ENCODE data around the gene DUSP15.

DUSP15 gene

DNA sequence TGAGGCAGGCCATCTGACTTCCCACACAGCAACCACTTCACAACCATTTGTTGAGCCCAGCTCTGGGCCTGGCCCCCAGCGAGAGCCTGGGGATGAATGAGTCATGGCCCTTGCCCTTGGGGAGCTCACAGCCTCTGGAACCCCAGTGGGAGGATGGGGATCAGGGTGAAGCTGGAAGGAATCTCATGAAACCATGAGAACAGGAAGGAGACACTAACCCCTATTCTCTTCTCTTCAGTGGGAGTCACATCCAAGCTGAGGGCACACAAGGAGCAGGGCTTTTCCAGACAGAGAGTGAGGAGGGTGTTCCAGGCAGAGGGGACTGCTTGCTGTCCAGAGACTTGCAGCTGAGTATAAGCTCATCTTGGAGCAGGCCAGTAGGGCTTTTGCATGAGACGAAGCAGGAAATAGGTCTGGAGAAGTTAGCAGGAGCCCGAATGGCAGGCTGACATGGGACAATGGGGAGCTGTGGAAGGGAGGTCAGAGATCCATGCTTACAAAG, 32.4 kb downstream of the DUSP15 start:
- H3K4me3 ChIP-seq (ENCODE audit: low read length in 2 of 2) = no peak overlapping the region
- peaks cover 37% of the 10 kb centered on the region for H3K4me1 ChIP-seq (ENCODE audit: control insufficient read depth, insufficient read depth, low read length)
- no peak overlapping the region for H3K9ac ChIP-seq (ENCODE audit: low read length in 2 of 2)
- no peaks in the 10 kb centered on the region for H3K9me3 ChIP-seq (ENCODE audit: control insufficient read depth in 2 of 2, low read length in 2 of 2)
- no peaks in the 10 kb centered on the region for H3K36me3 ChIP-seq (ENCODE audit: control insufficient read depth in 2 of 2, insufficient read depth in 2 of 2, low read length in 2 of 2)
- no peaks in the 10 kb centered on the region for H3K27me3 ChIP-seq (ENCODE audit: control insufficient read depth in 1 of 2, insufficient read depth in 2 of 2, low read length in 2 of 2)
- H3K27ac ChIP-seq (ENCODE audit: low read length) = no peak overlapping the region

DNA sequence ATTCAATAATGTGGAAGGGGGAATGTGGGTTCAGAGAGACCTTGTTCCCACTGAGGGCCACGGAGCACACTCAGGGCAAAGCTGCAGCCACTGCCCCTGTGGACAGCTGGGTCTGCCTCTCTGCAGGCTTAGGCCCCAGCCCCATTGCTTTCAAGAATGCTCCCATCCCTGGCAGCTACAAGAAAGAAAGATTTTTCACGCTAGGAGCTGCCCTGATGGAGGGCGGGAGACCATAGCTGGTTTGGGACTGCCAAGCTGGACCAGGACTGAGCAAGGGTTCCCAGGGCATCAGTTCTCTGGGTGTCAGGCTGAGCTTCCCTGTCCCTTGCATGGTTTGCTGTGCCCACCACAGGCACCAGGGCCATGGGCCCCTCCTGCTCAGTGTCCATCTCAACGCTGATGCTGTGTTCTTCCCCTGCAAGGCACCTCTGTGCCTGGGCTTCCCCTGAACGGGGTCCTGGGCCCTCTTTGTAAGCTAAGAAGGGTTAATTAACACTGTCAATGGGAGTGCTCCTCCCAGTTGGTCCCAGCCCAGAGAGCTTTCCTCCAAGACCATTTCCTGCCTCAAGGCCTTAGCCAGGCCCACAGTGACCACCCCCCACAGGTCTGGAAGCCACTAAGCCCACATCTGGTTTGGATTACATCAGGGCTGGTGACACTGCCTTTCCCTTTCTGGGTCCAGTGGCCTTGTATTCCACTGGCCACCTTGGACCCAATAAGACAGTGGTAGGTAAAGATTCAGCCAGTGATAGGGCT, 33.3 kb downstream of the DUSP15 start:
- Histone ChIP-seq H3K27me3 (ENCODE audit: control insufficient read depth in 1 of 2, insufficient read depth in 2 of 2, low read length in 2 of 2) (no peaks in the 10 kb centered on the region), H3K9ac (ENCODE audit: low read length in 2 of 2) (no peak overlapping the region), H3K9me3 (ENCODE audit: control insufficient read depth in 2 of 2, low read length in 2 of 2) (no peaks in the 10 kb centered on the region), H3K27ac (ENCODE audit: low read length) (no peak overlapping the region), H3K4me1 (ENCODE audit: control insufficient read depth, insufficient read depth, low read length) (peaks cover 33% of the 10 kb centered on the region), H3K4me3 (ENCODE audit: low read length in 2 of 2) (no peak overlapping the region), H3K36me3 (ENCODE audit: control insufficient read depth in 2 of 2, insufficient read depth in 2 of 2, low read length in 2 of 2) (no peaks in the 10 kb centered on the region)

DNA sequence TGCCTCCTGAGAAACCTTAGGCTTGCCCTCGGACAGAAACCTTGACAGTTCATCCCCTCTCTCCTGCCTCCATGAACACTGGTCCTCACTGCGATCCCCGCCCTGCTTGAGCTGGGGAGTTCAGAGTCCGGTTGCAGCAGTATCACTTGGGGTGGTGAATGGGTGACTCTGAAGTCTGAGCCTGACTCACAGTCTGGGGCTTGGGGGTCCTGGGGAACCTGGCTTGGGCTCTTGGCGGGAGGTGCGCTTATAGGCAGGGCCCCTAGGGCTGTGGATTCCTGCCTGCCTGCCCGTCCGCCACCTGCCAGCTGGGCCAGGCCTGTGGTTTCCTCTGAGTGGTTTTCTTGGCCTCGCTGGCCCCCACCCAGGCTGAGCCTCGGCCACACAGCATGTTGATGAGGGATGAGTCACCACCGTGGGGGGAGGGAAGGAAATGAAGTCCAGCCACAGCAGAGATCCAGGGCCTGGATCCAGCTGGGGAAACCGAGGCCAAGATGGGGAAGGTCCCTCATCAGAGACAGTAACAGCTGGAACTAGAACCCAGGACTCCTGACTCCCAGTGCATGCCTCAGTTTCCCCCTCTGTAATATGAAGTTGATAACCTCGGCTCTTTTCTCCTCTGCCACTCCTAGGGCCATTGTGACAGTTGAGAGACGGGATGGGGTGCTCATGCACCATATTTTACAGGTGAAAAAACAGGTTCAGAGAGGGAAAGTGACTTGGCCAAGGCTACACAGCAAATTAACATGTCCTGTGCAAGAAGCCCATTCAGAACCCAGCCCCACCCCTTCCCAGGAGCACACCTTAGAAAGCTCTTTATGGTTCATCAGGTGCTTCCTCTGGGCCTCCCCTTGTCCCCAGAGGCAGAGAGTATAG, 34.1 kb downstream of the DUSP15 start:
- Histone ChIP-seq H3K27me3 (ENCODE audit: control insufficient read depth in 1 of 2, insufficient read depth in 2 of 2, low read length in 2 of 2) (no peaks in the 10 kb centered on the region), H3K36me3 (ENCODE audit: control insufficient read depth in 2 of 2, insufficient read depth in 2 of 2, low read length in 2 of 2) (no peaks in the 10 kb centered on the region), H3K9me3 (ENCODE audit: control insufficient read depth in 2 of 2, low read length in 2 of 2) (no peaks in the 10 kb centered on the region), H3K4me3 (ENCODE audit: low read length in 2 of 2) (peak overlapping the region in 1 of 2 donors; percentile 15), H3K9ac (ENCODE audit: low read length in 2 of 2) (peak overlapping the region in 1 of 2 donors; percentile 21), H3K27ac (ENCODE audit: low read length) (peak overlapping the region; percentile 6), H3K4me1 (ENCODE audit: control insufficient read depth, insufficient read depth, low read length) (peaks cover 27% of the 10 kb centered on the region)

DNA sequence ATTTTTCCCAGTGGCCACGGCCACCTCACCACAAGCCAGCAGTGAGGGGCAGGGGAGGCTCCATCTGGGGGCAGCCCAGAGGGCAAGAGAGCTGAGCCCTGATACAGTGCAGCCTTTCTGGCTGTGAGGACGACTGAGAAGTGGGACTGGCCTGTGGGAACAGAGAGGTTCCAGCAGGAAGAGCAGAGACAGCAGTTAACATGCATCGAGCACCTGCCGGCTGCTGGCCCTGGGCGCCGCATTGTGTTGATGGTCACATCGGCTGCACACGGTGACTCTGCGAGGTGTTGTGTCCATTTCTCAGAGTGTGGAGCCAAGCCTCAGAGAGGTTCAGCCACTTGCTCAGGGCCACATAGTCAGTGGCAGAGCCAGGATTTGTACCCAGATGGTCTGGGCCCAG, 34.8 kb downstream of the DUSP15 start:
- no peaks in the 10 kb centered on the region for H3K36me3 ChIP-seq (ENCODE audit: control insufficient read depth in 2 of 2, insufficient read depth in 2 of 2, low read length in 2 of 2)
- peak overlapping the region; percentile 6 for H3K27ac ChIP-seq (ENCODE audit: low read length)
- H3K9me3 ChIP-seq (ENCODE audit: control insufficient read depth in 2 of 2, low read length in 2 of 2) = no peaks in the 10 kb centered on the region
- H3K4me3 ChIP-seq (ENCODE audit: low read length in 2 of 2) = peak overlapping the region in 1 of 2 donors; percentile 15
- H3K27me3 ChIP-seq (ENCODE audit: control insufficient read depth in 1 of 2, insufficient read depth in 2 of 2, low read length in 2 of 2) = no peaks in the 10 kb centered on the region
- no peak overlapping the region for H3K9ac ChIP-seq (ENCODE audit: low read length in 2 of 2)
- peaks cover 23% of the 10 kb centered on the region for H3K4me1 ChIP-seq (ENCODE audit: control insufficient read depth, insufficient read depth, low read length)

DNA sequence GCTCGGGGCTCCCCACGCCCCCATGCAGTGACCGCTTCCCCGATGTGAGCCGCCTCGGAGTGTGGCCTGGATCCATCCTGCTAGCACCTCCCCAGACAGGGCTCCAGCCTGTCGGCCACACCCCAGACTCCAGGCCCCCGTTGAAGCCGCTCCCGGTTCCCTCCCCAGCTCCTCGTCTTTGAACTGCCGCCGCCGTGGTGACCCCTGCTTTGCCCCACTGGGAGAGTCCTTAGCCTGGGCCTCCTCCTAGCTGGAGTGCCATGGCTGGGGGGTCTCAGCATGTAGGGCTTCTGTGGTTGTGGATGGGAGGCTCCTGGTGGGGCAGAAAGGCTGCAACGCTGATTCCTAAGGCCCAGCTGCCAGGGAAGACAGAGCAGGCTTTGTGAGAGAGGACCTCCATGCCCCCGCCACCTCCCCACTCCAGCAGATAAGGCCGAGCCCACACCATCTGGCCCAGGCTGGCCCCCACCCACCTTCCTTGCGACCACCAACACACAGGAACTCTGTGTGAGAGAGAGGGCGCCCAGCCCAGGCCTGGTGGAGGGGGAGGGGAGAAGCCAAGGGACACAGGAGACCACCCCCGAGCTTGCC, 36.3 kb downstream of the DUSP15 start:
- no peaks in the 10 kb centered on the region for H3K36me3 ChIP-seq (ENCODE audit: control insufficient read depth in 2 of 2, insufficient read depth in 2 of 2, low read length in 2 of 2)
- no peak overlapping the region for H3K4me3 ChIP-seq (ENCODE audit: low read length in 2 of 2)
- H3K27ac ChIP-seq (ENCODE audit: low read length) = no peak overlapping the region
- no peak overlapping the region for H3K9ac ChIP-seq (ENCODE audit: low read length in 2 of 2)
- H3K4me1 ChIP-seq (ENCODE audit: control insufficient read depth, insufficient read depth, low read length) = peaks cover 23% of the 10 kb centered on the region
- no peaks in the 10 kb centered on the region for H3K9me3 ChIP-seq (ENCODE audit: control insufficient read depth in 2 of 2, low read length in 2 of 2)
- no peaks in the 10 kb centered on the region for H3K27me3 ChIP-seq (ENCODE audit: control insufficient read depth in 1 of 2, insufficient read depth in 2 of 2, low read length in 2 of 2)

DNA sequence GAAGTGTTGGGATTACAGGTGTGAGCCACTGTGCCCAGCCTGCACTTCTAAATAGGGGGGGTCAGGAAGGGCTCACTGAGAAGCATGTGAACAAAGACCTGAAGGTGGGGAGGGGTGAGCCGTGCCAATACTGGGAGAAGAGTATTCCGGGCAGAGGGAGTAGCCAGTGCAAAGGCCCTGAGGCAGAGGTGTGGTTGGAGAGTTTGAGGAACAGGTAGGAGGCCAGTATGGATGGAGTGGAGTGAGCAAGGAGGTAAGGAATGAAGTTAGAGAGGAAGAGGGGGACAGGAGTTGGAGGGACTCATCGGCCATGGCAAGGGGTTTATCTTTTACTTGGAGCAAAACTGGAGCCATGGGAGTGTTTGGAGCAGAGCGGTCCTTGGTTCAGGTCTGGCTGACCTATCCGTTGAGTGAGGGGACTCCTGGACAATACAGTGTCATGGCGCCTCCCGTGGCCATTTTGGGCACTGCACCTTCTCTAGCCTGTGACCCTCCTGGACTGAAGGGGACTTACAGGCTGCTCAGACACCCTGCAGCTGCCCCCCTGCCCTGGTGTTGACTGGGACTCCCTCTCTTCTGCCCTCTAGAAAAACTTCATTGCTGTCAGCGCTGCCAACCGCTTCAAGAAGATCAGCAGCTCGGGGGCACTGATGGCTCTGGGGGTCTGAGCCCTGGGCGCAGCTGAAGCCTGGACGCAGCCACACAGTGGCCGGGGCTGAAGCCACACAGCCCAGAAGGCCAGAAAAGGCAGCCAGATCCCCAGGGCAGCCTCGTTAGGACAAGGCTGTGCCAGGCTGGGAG, 37.0 kb downstream of the DUSP15 start:
- peaks cover 23% of the 10 kb centered on the region for H3K4me1 ChIP-seq (ENCODE audit: control insufficient read depth, insufficient read depth, low read length)
- no peaks in the 10 kb centered on the region for H3K36me3 ChIP-seq (ENCODE audit: control insufficient read depth in 2 of 2, insufficient read depth in 2 of 2, low read length in 2 of 2)
- no peaks in the 10 kb centered on the region for H3K9me3 ChIP-seq (ENCODE audit: control insufficient read depth in 2 of 2, low read length in 2 of 2)
- no peak overlapping the region for H3K27ac ChIP-seq (ENCODE audit: low read length)
- H3K9ac ChIP-seq (ENCODE audit: low read length in 2 of 2) = no peak overlapping the region
- H3K27me3 ChIP-seq (ENCODE audit: control insufficient read depth in 1 of 2, insufficient read depth in 2 of 2, low read length in 2 of 2) = no peaks in the 10 kb centered on the region
- no peak overlapping the region for H3K4me3 ChIP-seq (ENCODE audit: low read length in 2 of 2)

DNA sequence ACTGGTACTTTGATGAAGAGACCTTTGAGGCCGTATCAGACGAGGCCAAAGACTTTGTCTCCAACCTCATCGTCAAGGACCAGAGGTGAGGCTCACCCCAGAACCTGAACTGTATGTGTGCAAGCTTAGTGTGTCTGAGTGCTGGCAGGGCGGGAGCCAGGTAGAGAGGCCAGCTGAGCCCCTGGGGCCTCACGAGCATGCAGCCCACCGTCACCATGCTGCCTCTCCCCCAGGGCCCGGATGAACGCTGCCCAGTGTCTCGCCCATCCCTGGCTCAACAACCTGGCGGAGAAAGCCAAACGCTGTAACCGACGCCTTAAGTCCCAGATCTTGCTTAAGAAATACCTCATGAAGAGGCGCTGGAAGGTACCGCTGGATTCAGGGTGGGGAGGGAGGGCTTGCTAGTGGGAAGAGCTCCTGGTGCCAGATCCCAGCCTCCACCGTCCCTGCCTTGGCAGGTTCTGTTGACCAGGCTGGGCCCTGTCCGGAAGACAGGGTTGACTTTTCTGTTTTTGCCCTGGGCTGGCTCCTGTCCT, 38.5 kb downstream of the DUSP15 start:
- Histone ChIP-seq H3K27ac (ENCODE audit: low read length) (no peak overlapping the region), H3K9me3 (ENCODE audit: control insufficient read depth in 2 of 2, low read length in 2 of 2) (no peaks in the 10 kb centered on the region), H3K9ac (ENCODE audit: low read length in 2 of 2) (no peak overlapping the region), H3K4me3 (ENCODE audit: low read length in 2 of 2) (no peak overlapping the region), H3K4me1 (ENCODE audit: control insufficient read depth, insufficient read depth, low read length) (peaks cover 16% of the 10 kb centered on the region), H3K27me3 (ENCODE audit: control insufficient read depth in 1 of 2, insufficient read depth in 2 of 2, low read length in 2 of 2) (no peaks in the 10 kb centered on the region), H3K36me3 (ENCODE audit: control insufficient read depth in 2 of 2, insufficient read depth in 2 of 2, low read length in 2 of 2) (no peaks in the 10 kb centered on the region)

DNA sequence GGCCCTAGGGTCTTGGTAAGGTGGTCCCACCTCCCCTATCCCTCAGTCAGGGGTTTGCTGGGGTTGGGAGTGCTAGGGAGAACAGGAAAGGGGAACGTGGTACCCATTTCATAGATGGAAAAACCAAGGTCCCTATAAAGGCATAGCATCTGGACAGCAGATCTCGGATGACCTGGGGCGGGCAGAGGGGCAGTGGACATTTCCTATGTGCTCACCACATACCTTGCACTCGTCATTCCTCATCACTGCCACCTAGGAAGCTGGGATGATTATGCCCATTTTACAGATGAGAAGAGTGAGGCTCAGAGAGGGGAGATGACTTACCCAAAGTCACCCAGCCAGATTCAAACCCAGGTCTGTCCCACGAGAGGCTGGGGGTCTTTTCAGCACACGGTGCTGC, 39.1 kb downstream of the DUSP15 start:
- peaks cover 12% of the 10 kb centered on the region for H3K4me1 ChIP-seq (ENCODE audit: control insufficient read depth, insufficient read depth, low read length)
- H3K9ac ChIP-seq (ENCODE audit: low read length in 2 of 2) = no peak overlapping the region
- no peaks in the 10 kb centered on the region for H3K27me3 ChIP-seq (ENCODE audit: control insufficient read depth in 1 of 2, insufficient read depth in 2 of 2, low read length in 2 of 2)
- no peaks in the 10 kb centered on the region for H3K9me3 ChIP-seq (ENCODE audit: control insufficient read depth in 2 of 2, low read length in 2 of 2)
- no peaks in the 10 kb centered on the region for H3K36me3 ChIP-seq (ENCODE audit: control insufficient read depth in 2 of 2, insufficient read depth in 2 of 2, low read length in 2 of 2)
- H3K4me3 ChIP-seq (ENCODE audit: low read length in 2 of 2) = no peak overlapping the region
- no peak overlapping the region for H3K27ac ChIP-seq (ENCODE audit: low read length)

DNA sequence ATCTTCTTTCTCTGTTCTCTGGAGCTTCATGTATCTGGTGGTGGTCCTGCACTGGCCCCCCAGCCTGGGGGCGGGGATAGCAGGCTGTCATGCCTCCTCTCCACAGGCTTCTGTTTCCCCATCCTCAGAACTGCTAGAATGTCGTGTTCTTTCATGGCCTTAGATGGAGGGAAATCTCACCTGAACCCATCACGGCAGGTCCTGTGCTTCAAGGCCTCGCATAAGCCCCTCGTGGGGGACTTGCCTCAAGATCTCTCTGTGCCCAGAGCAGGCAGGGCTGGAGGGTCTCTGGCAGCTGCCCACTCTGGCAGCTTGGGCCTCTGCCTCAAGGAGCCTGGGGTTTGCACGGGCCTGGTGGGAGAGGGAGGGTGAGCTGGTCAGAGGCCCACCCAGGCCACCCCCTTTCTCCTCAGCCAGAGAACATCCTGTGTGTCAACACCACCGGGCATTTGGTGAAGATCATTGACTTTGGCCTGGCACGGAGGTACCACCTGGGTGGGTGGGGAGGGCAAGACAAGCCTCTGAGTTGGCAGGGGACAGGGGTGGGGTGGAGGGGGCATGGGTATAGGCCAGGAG, 39.8 kb downstream of the DUSP15 start:
- no peaks in the 10 kb centered on the region for H3K9me3 ChIP-seq (ENCODE audit: control insufficient read depth in 2 of 2, low read length in 2 of 2)
- no peak overlapping the region for H3K27ac ChIP-seq (ENCODE audit: low read length)
- peaks cover 5% of the 10 kb centered on the region for H3K4me1 ChIP-seq (ENCODE audit: control insufficient read depth, insufficient read depth, low read length)
- peaks cover 0 to 3% of the 10 kb centered on the region in 2 donors for H3K27me3 ChIP-seq (ENCODE audit: control insufficient read depth in 1 of 2, insufficient read depth in 2 of 2, low read length in 2 of 2)
- H3K36me3 ChIP-seq (ENCODE audit: control insufficient read depth in 2 of 2, insufficient read depth in 2 of 2, low read length in 2 of 2) = no peaks in the 10 kb centered on the region
- no peak overlapping the region for H3K4me3 ChIP-seq (ENCODE audit: low read length in 2 of 2)
- H3K9ac ChIP-seq (ENCODE audit: low read length in 2 of 2) = no peak overlapping the region

DNA sequence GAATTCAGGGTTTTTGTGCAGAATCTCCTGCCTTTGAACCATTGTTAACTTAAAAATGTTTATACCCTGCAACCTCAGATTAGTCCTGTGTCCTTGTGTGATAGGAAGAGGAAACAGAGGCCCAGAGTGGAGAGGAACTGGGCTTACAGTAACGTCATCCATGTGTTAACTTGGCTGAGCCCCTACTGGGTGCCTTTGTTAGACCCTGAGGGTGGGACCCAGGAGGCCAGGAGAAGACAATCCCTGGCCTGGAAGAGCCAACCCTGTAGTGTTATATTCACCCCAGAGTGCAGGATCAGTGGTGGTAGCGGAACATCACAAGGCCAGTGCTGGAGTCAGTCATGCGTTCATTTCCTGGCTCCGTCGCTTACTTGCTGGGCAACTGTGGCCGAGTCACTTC, 40.6 kb downstream of the DUSP15 start:
- no peak overlapping the region for H3K27ac ChIP-seq (ENCODE audit: low read length)
- H3K4me1 ChIP-seq (ENCODE audit: control insufficient read depth, insufficient read depth, low read length) = peaks cover 5% of the 10 kb centered on the region
- no peaks in the 10 kb centered on the region for H3K36me3 ChIP-seq (ENCODE audit: control insufficient read depth in 2 of 2, insufficient read depth in 2 of 2, low read length in 2 of 2)
- H3K9me3 ChIP-seq (ENCODE audit: control insufficient read depth in 2 of 2, low read length in 2 of 2) = no peaks in the 10 kb centered on the region
- peaks cover 0 to 4% of the 10 kb centered on the region in 2 donors for H3K27me3 ChIP-seq (ENCODE audit: control insufficient read depth in 1 of 2, insufficient read depth in 2 of 2, low read length in 2 of 2)
- no peak overlapping the region for H3K4me3 ChIP-seq (ENCODE audit: low read length in 2 of 2)
- no peak overlapping the region for H3K9ac ChIP-seq (ENCODE audit: low read length in 2 of 2)

Measured in stomach smooth muscle (tissue), 2 donors.